ENCODE measurements around the gene GABRB1. TPM values are rescaled to one million over a fixed set of nuclear protein-coding genes. Genes with fewer than 3 reads are reported as not detected.

Gene GABRB1
- total and polyA plus RNA-seq, 2 donors (not counting 3 experiments of a cell fraction or from before 2014, with no cell fraction given) = not detected

DNA sequence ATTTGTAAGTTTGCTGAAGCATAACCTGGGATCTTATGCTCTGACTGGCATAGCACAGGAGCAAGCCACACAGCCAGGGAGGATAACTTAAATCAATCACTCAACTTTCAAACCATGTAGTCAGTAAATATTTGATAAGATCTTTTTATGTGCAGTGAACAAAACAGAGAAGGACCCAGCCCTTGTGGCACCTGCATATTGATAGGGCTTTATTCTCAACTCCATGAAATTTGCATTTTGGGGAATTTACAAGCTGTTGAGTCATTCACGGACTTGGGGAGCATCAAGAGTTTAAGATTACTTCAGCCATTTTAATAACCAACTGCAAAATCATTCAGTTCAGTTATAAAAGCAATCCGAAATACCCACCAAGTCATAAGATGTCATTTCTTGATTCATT lies 309.5 kb downstream of the GABRB1 start:
- no TSS peak for BruUV-seq (replicated peaks)
- H3K4me3 ChIP-seq (replicated peaks in 1 of 3; ENCODE audit: insufficient read depth in 1 of 3, low read depth in 1 of 3, low read length in 3 of 3) = no peak overlapping the region
- POLR2A ChIA-PET = no interaction called here
- H3K9ac ChIP-seq (replicated peaks; ENCODE audit: extremely low read depth, insufficient read depth, low read length) = no peak overlapping the region
- no peak for FAIRE-seq
- H3K9me3 ChIP-seq (replicated peaks; ENCODE audit: control insufficient read depth, insufficient read depth, low read length) = no peaks in the 10 kb centered on the region
- no peak overlapping the region for H2AFZ ChIP-seq (ENCODE audit: low read depth, low read length)
- dilution Hi-C loops (cut with MboI; ENCODE audit: extremely low pct_ligation_motif_present, low sequenced_read_pairs) = no loop called here
- no peaks in the 10 kb centered on the region for H3K79me2 ChIP-seq (ENCODE audit: control insufficient read depth, insufficient read depth, low read length)
- CTCF ChIA-PET = no interaction called here
- no peaks in the 10 kb centered on the region for H3K36me3 ChIP-seq (ENCODE audit: control insufficient read depth in 2 of 2, extremely low read depth in 1 of 2, insufficient read depth in 2 of 2, low read length in 2 of 2)
- TF ChIP-seq MYC (IDR thresholded peaks at IDR 0.05; ENCODE audit: low read depth, low read length) = no peak
- TF ChIP-seq POLR2A (IDR thresholded peaks at IDR 0.05; ENCODE audit: low read depth, low read length) = no peak
- no peak overlapping the region for H3K4me2 ChIP-seq (ENCODE audit: insufficient read depth, low read length)
- no peak overlapping the region for H3K27ac ChIP-seq (ENCODE audit: insufficient read depth, low read depth, low read length)
- no peaks in the 10 kb centered on the region for H3K27me3 ChIP-seq (ENCODE audit: control insufficient read depth in 2 of 2, insufficient read depth in 2 of 2, low read length in 2 of 2)
- intact Hi-C loops (cut with micrococcal nuclease) = no loop called here
- H3K4me1 ChIP-seq (ENCODE audit: control insufficient read depth, extremely low read depth, insufficient read depth, low read length) = no peaks in the 10 kb centered on the region
- H3K9me1 ChIP-seq (replicated peaks; ENCODE audit: control insufficient read depth, extremely low read depth, insufficient read depth, low read length) = no peaks in the 10 kb centered on the region
- DNase-seq (ENCODE audit: low read depth, low spot score) = no peak
- H4K20me1 ChIP-seq (replicated peaks; ENCODE audit: control insufficient read depth, extremely low read depth, insufficient read depth, low read length) = no peaks in the 10 kb centered on the region

DNA sequence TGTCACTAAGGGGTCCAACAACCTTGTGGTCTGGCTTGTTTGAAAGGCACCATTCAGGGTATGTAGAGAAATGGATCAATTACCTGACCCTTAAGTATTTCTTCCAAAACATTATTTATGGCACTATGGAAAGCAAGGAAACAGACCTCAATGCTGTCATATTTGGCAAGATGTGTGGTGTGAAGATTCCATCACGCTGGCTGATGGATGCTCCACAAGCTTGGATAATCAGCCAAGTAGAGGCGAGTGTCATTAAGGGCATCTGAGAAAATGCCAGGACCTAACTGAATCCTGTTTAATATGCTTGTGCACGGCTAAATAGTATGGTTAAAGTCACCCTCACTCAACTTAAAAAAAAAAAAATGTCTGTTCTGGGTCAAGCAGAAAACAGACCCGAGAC lies 311.4 kb downstream of the GABRB1 start:
- H3K4me1 ChIP-seq (ENCODE audit: control insufficient read depth, extremely low read depth, insufficient read depth, low read length) = no peaks in the 10 kb centered on the region
- intact Hi-C loops (cut with micrococcal nuclease) = no loop called here
- CTCF ChIA-PET = no interaction called here
- H2AFZ ChIP-seq (ENCODE audit: low read depth, low read length) = no peak overlapping the region
- no peaks in the 10 kb centered on the region for H3K9me1 ChIP-seq (replicated peaks; ENCODE audit: control insufficient read depth, extremely low read depth, insufficient read depth, low read length)
- H3K36me3 ChIP-seq (ENCODE audit: control insufficient read depth in 2 of 2, extremely low read depth in 1 of 2, insufficient read depth in 2 of 2, low read length in 2 of 2) = no peaks in the 10 kb centered on the region
- no peak overlapping the region for H3K9ac ChIP-seq (replicated peaks; ENCODE audit: extremely low read depth, insufficient read depth, low read length)
- BruUV-seq (replicated peaks) = no TSS peak
- FAIRE-seq (no peak), DNase-seq (ENCODE audit: low read depth, low spot score) (no peak)
- dilution Hi-C loops (cut with MboI; ENCODE audit: extremely low pct_ligation_motif_present, low sequenced_read_pairs) = no loop called here
- H3K27me3 ChIP-seq (ENCODE audit: control insufficient read depth in 2 of 2, insufficient read depth in 2 of 2, low read length in 2 of 2) = no peaks in the 10 kb centered on the region
- H3K79me2 ChIP-seq (ENCODE audit: control insufficient read depth, insufficient read depth, low read length) = no peaks in the 10 kb centered on the region
- POLR2A ChIA-PET = no interaction called here
- H3K4me3 ChIP-seq (replicated peaks in 1 of 3; ENCODE audit: insufficient read depth in 1 of 3, low read depth in 1 of 3, low read length in 3 of 3) = no peak overlapping the region
- H4K20me1 ChIP-seq (replicated peaks; ENCODE audit: control insufficient read depth, extremely low read depth, insufficient read depth, low read length) = no peaks in the 10 kb centered on the region
- TF ChIP-seq, protein P1, sequence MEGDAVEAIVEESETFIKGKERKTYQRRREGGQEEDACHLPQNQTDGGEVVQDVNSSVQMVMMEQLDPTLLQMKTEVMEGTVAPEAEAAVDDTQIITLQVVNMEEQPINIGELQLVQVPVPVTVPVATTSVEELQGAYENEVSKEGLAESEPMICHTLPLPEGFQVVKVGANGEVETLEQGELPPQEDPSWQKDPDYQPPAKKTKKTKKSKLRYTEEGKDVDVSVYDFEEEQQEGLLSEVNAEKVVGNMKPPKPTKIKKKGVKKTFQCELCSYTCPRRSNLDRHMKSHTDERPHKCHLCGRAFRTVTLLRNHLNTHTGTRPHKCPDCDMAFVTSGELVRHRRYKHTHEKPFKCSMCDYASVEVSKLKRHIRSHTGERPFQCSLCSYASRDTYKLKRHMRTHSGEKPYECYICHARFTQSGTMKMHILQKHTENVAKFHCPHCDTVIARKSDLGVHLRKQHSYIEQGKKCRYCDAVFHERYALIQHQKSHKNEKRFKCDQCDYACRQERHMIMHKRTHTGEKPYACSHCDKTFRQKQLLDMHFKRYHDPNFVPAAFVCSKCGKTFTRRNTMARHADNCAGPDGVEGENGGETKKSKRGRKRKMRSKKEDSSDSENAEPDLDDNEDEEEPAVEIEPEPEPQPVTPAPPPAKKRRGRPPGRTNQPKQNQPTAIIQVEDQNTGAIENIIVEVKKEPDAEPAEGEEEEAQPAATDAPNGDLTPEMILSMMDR (IDR thresholded peaks at IDR 0.05; ENCODE audit: extremely low read depth in 1 of 2, insufficient read depth in 1 of 2, low read depth in 1 of 2, low read length in 2 of 2) = no peak
- TF ChIP-seq POLR2A (IDR thresholded peaks at IDR 0.05; ENCODE audit: low read depth, low read length) (no peak), JUN (IDR thresholded peaks at IDR 0.05; ENCODE audit: borderline replicate concordance, insufficient read depth, insufficient read length, low read depth) (no peak), EZH2 (IDR thresholded peaks at IDR 0.05; ENCODE audit: borderline replicate concordance, low read depth, low read length, severe bottlenecking) (no peak), POLR2AphosphoS5 (IDR thresholded peaks at IDR 0.05; ENCODE audit: insufficient read depth, low read depth, low read length) (no peak), MYC (IDR thresholded peaks at IDR 0.05; ENCODE audit: low read depth, low read length) (no peak)
- no peak overlapping the region for H3K4me2 ChIP-seq (ENCODE audit: insufficient read depth, low read length)
- no peaks in the 10 kb centered on the region for H3K9me3 ChIP-seq (replicated peaks; ENCODE audit: control insufficient read depth, insufficient read depth, low read length)
- H3K27ac ChIP-seq (ENCODE audit: insufficient read depth, low read depth, low read length) = no peak overlapping the region

Data from endothelial cell of umbilical vein (primary cell).